Stimulated activated naive CD8-positive, alpha-beta T cell treated with anti-CD3 and anti-CD28 coated beads, Interleukin-15, Interleukin-2, amounts not matched to agents 100 U/mL and 50 U/mL, for 24 hours (primary cell): ENCODE data around the gene PVRIG.
A peak's percentile ranks its signal among the peaks of the same experiment; 100 is the strongest.
"Not testable (repeated sequence)": the region's sequence is repeated elsewhere in the genome, so short reads cannot be mapped to it uniquely, and the experiment has no call there.

Experiments used
- ATAC-seq: fragments of 150-1000 bp; cut with Tn5 transposase; one replicate; pipeline ENCODE4 v1.10.0; 2021
- DNase-seq: peaks from one replicate; pipeline ENCODE4 v3.0.0; 2021

The PVRIG gene

GRCh38 chr7:100239975-100240374 is 20.2 kb downstream of the PVRIG start:
- not testable (repeated sequence) for DNase-seq

GRCh38 chr7:100243385-100243784 is 23.6 kb downstream of the PVRIG start:
- DNase-seq: peak; percentile 78
- peak; percentile 93 for ATAC-seq

More at GRCh38 chr7:100239975-100240374, 20.2 kb downstream of the PVRIG start:
- peak; percentile 25 for ATAC-seq

- not testable (repeated sequence) for DNase-seq, ATAC-seq
Observed at GRCh38 chr7:100244988-100245605, 25.3 kb downstream of the PVRIG start.

GRCh38 chr7:100246121-100246864 is 26.5 kb downstream of the PVRIG start:
- not testable (repeated sequence) for ATAC-seq, DNase-seq

- DNase-seq, ATAC-seq: not testable (repeated sequence)
Observed at GRCh38 chr7:100246865-100247137, 27.1 kb downstream of the PVRIG start.

- no peak for ATAC-seq
Observed at GRCh38 chr7:100247152-100247757, 27.5 kb downstream of the PVRIG start.

GRCh38 chr7:100248483-100248882 is 28.7 kb downstream of the PVRIG start:
- no peak for DNase-seq
- no peak for ATAC-seq

More at GRCh38 chr7:100247152-100247757, 27.5 kb downstream of the PVRIG start:
- DNase-seq: peak; percentile 32

GRCh38 chr7:100257017-100257416 is 37.3 kb downstream of the PVRIG start:
- DNase-seq (no peak), ATAC-seq (no peak)

GRCh38 chr7:100259984-100260383 is 40.2 kb downstream of the PVRIG start:
- DNase-seq, ATAC-seq: not testable (repeated sequence)

GRCh38 chr7:100262896-100263295 is 43.1 kb downstream of the PVRIG start:
- not testable (repeated sequence) for DNase-seq, ATAC-seq

- ATAC-seq, DNase-seq: not testable (repeated sequence)
Observed at GRCh38 chr7:100264223-100264622, 44.5 kb downstream of the PVRIG start.

GRCh38 chr7:100264669-100265165 is 45.0 kb downstream of the PVRIG start:
- ATAC-seq, DNase-seq: not testable (repeated sequence)

GRCh38 chr7:100265851-100266250 is 46.1 kb downstream of the PVRIG start:
- not testable (repeated sequence) for DNase-seq, ATAC-seq

GRCh38 chr7:100266576-100267354 is 47.0 kb downstream of the PVRIG start:
- no peak for DNase-seq
- ATAC-seq: no peak

GRCh38 chr7:100267648-100268047 is 47.9 kb downstream of the PVRIG start:
- ATAC-seq (no peak), DNase-seq (no peak)

GRCh38 chr7:100268882-100269281 is 49.1 kb downstream of the PVRIG start:
- DNase-seq, ATAC-seq: not testable (repeated sequence)

GRCh38 chr7:100269306-100270045 is 49.7 kb downstream of the PVRIG start:
- not testable (repeated sequence) for ATAC-seq, DNase-seq

- ATAC-seq, DNase-seq: not testable (repeated sequence)
Observed at GRCh38 chr7:100270046-100270918, 50.5 kb downstream of the PVRIG start.
